CD4-positive, alpha-beta T cell treated with Interleukin-4 for 4 hours (primary cell): ENCODE data around the gene MANBA.
"Not testable (repeated sequence)": the region's sequence is repeated elsewhere in the genome, so short reads cannot be mapped to it uniquely, and the experiment has no call there.

ENCODE experiments used
- DNase-seq: peaks from one replicate; pipeline ENCODE4 v3.0.0-alpha.2; 2020

The MANBA gene

DNA sequence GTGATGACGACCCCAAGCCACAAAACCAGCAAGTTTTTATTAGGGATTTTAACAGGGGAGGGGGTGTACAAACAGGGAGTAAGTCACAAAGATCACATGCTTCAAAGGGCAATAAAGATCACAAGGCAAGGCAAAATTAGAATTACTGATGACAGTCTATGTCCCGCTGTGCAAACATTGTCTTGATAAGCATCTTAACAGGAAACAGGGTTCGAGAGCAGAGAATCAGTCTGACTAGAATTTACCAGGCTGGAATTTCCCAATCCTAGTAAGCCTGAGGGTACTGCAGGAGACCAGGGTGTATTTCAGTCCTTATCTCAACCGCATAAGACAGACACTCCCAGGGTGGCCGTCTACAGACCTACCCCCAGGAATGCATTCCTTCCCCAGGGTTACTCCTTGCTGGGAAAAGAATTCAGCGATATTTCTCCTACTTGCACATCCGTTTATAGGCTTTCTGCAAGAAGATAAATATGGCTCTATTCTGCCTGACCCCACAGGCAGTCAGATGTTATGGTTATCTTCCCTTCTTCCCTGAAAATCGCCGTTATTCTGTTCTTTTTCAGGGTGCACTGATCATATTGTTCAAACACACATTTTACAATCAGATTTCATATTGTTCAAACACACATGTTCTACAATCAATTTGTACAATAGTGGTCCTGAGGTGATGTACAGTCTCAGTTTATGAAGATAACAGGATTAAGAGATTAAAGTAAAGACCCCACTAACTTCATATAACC lies 41.8 kb downstream of the MANBA start:
- DNase-seq, result not testable (repeated sequence)

GRCh38 chr4:102717448-102718092 lies 43.2 kb downstream of the MANBA start:
- no peak for DNase-seq

DNA sequence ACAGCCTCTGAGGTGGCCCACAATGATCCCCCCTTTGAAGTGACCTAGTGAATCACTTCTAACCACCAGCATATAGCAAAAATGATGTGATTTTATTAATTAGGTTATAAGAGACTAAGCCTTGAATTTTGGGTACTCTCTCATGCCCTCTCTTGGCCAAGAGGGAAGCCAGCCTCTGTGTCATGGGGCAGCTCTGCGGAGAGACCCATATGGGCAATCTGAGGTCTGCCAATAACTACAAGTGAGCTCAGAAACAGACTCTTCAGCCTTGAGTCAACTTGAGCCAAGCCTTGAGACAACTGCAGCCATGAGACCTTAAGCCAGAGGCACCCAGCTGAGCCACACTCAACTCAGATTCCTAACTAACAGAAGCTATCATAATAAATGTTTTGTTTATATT lies 45.7 kb downstream of the MANBA start:
- no peak for DNase-seq

- not testable (repeated sequence) for DNase-seq
Observed at GRCh38 chr4:102713774-102714173, 47.0 kb downstream of the MANBA start.

DNA sequence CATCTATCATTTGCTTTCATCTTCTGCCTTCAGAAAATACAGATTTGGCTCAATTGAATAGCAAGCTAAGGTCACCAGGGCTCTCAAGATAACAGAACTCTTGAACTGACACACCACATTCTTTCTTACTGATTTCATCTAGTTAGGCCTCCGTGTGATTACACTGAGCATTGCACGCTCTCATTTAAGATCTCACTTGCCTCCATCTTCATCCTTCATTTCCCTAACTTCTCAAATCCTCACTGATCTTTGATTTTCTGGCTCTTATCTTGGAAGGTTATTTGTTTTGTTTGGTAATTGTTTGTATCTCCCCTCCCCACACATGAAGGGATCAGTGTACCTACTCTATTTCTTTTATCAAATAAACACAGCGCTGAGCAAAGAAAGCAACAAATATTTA lies 47.7 kb downstream of the MANBA start:
- DNase-seq, result no peak

DNA sequence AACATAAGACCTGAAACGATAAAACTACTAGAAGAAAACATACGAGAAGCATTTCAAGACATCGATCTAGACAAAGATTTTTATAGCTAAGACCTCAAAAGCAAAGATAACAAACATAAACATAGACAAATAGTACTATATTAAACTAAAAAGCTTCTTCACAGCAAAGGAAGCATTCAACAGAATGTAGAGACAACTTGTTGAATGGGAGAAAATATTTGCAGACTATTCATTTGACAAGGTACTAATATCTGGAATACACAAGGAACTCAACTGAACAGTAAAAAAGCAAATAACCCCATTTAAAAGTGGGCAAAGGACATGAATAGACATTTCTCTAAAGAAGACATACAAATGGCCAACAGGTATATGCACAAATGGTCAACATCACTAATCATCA lies 49.8 kb downstream of the MANBA start:
- no peak for DNase-seq

DNA sequence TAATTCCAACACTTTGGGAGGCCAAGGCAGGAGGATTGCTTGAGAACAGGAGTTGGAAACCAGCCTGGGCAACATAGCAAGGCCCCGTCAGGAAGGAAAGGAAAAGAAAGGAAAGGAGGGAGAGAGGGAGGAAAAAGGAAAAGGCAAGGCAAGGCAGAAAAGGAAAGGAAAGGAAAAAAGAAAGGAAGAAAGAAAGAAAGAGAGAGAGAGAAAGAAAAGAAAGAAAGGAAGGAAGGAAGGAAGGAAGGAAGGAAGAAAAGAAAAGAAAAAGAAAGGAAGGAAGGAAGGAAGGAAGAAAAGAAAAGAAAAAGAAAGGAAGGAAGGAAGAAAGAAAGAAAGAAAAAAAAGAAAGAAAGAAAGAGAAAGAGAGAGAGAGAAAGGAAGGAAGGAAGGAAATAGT lies 51.7 kb downstream of the MANBA start:
- not testable (repeated sequence) for DNase-seq

GRCh38 chr4:102707150-102707549 lies 53.6 kb downstream of the MANBA start:
- no peak for DNase-seq

- no peak for DNase-seq
Observed at GRCh38 chr4:102705391-102705935, 55.3 kb downstream of the MANBA start.

- no peak for DNase-seq
Observed at GRCh38 chr4:102696758-102697157, 64.0 kb downstream of the MANBA start.

- DNase-seq, result no peak
Observed at GRCh38 chr4:102694791-102695190, 66.0 kb downstream of the MANBA start.

DNA sequence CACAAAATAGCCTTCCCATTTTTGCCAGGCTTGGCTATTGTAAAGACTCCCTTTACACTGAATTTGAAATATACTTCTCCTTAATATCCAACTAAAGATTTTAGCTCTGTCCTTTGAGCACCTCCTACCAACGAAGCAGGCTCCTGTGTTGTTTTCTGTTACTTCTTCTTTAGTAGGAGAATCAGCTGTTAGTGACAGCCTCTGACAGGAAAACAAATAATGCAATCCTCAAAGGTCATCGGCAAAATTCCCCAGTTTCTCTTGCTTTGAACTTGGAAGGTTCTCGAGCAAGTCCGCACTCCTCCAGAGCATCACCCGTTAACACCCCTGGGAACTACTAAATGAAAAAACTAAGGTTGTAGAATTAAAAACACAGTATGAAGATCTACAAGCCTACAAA lies 66.9 kb downstream of the MANBA start:
- DNase-seq, result no peak

DNA sequence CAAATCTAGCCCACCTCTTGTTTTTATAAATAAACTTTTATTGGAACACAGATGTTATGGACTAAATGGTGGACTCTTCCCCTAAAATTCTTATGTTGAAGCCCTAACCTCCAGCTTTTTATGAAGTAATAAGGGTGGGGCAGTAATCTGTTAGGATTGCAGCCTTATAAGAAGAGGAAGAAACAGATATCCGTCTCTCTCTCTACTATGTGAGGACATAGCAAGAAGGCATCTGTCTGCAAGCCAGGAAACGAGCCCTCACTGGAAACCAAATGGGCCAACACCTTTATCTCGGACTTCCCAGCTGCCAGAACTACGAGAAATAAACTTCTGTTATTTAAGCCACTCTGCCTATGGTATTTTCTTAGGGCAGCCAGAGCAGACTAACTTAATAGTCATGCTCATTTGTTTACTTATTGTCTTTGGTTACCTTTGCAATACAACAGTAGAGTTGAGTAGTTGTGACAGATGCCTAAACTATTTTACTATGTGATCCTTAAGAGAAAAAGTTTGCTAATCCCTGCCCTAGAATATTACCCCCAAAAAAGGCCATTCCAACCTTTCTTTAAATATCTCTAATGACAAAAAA lies 67.4 kb downstream of the MANBA start:
- DNase-seq, result no peak

DNA sequence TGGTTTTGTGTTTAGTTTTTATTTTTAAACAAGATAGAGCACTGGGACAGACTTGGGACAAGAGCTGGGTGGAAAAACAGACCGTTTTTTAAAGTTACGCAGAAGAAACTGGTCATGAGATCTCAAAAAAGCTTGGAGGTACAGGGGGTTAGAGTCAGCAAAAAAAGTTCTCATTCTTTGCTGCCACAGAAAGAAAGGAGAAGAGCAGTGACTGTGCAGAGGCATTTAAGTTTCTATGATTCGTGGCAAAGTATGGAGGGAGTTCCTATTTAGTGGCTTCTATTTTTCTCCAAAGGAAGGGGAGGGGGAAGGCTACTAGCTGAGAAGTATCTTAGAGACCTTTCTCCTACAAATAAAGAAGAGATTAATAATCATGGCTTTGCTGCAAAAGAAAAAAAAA lies 68.3 kb downstream of the MANBA start:
- DNase-seq, result no peak

DNA sequence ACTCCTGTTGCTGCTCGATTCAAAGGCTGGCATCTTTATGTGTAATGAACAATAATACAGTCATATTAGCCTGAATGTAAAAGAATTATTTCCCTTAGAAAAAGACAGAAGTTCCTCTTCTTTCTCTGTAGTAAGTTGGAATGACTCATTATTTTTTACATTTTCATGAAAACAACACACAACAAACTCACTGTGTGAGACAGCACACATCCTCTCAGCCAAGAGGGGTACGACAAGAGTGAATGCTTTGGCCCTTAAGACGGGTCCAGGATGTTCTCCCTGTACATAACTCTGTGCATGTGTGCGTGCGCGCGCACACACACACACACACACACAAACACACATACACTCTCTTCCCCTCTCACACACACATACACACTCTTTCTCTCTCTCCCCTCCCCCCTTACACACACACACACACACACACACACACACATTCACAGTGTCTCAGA lies 72.8 kb downstream of the MANBA start:
- DNase-seq, result no peak

DNA sequence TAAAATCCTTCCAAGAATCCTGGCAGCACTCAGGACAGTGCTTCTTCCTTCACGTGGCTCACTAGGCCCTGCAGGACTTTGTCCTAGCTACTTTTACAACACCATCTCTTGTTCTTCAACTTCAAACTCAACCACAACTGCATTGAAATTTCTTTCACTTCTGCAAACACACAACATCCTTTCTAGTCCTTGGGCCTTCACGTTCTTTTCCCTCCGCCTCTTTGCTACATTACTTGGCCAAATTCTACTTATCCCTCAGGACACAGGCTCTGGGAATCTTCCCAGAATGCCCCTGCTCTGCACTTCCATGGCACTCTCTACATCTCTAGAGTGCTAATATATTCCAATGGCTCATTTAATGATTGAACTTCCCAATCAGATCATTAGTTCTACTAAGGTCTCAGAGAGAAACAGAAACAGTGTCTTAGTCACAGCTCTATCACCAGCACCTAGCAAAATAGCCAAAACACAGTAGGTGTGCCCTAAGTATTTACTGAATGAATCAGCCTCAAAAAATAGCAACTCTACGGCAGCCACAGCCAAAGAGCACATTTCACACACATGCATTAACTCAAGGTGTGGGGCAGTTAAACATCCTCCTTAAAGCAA lies 73.3 kb downstream of the MANBA start:
- no peak for DNase-seq

- no peak for DNase-seq
Observed at GRCh38 chr4:102685768-102686167, 75.0 kb downstream of the MANBA start.

DNA sequence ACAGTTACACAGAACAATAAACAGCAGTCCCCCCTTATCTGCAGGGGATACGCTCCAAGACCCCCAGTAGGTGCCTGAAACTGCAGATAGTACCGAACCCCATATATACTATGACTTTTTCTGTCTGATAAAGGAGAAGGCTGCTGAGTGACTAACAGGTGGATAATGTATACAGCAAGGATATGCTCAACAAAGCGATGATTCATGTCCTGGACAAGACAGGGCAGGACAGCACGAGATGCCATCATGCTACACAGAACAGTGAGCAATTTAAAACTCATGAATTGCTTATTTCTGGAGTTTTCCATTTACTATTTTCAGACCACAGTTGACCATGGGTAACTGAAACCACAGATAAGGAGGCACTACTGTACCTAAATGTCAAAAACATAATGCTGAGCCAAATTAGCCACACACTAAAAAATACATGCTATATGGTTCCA lies 76.1 kb downstream of the MANBA start:
- no peak for DNase-seq

GRCh38 chr4:102683881-102684609 lies 76.7 kb downstream of the MANBA start:
- DNase-seq, result no peak

GRCh38 chr4:102678695-102679335 lies 82.0 kb downstream of the MANBA start:
- DNase-seq, result no peak

- no peak for DNase-seq
Observed at GRCh38 chr4:102678107-102678506, 82.7 kb downstream of the MANBA start.

DNA sequence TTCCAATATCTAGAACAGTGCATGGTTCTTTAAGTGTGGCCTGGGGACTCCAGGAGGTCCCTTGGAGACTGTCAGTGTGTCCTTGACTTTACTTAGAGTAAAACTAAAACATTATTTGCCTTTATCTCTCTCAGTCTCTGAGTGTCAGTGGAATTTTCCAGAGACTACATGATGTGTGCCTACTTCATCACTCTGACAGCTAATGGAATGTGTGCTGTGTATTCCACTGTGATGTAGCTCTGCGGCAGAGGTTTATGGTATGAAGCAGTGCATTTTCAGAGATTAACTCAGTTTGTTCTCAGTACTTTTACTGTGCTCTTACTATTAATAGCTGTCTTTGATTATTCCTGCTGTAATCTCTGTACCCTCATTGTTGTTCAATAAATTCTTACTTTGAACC lies 85.6 kb downstream of the MANBA start:
- no peak for DNase-seq
